Body of pancreas (tissue), 4 donors: ENCODE measurements around the gene UBE2V1.

Source experiments
- POLR2A ChIP-seq, 3 donors: fragments of 450-650 bp; IDR thresholded peaks; one replicate each; pipeline ENCODE4 v1.6.1; 2016; ENCODE audit warnings: antibody characterized with exemption in 3 of 3, mild to moderate bottlenecking in 2 of 3
- TF ChIP-seq, protein P1 (sequence below), 7 experiments: fragments of 450-650 bp in 4 of 7; fragments of 200-600 bp in 3 of 7; sonication (generic) in 3 of 7; IDR thresholded peaks; one replicate each; pipeline ENCODE4 v1.5.1; 2016 to 2019; ENCODE audit warnings: antibody characterized with exemption in 7 of 7

DNA sequence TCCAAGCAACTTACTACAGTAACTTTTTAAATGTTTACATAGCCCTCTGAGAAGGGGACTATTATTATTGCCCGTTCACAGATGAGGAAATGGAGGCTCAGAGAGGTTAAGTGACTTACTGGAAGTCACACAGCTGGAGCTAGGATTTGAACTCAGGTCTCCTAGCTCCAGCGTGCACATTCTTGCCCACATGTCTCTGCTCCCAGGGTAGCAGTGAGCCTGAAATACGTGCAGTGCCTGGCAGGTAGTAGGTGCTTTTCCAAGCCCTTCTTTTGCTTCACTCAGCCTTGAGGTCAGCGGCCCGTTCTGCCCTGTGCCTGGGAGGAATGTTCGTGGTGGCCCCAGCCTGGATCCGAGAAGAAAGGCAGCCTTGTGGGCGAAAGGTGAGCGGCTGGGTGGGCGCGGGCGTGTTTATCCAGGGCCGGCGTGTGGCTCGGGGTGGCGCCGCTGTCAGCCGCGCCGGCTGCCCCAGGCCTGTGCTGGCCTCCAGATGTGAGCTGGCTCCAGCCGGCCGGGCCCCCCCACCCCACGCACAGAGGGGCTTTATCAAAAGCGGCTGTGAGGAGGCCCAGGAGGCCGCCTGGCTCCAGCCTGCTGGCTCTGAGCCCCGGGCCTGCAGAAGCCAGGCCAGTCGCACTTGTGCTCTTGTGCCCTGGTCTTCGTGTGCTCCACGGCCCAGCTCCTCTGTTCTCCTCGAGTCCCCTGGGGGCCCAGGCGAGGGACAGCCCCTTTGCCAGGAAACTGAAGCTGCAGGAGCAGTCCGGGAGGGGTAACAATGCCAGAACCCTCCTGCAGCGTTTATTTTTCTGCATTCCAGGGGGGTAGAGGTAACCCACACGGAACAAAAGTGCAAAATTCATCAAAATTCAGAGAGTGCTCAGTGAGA lies 58.1 kb downstream of the UBE2V1 start:
- TF ChIP-seq, protein P1, sequence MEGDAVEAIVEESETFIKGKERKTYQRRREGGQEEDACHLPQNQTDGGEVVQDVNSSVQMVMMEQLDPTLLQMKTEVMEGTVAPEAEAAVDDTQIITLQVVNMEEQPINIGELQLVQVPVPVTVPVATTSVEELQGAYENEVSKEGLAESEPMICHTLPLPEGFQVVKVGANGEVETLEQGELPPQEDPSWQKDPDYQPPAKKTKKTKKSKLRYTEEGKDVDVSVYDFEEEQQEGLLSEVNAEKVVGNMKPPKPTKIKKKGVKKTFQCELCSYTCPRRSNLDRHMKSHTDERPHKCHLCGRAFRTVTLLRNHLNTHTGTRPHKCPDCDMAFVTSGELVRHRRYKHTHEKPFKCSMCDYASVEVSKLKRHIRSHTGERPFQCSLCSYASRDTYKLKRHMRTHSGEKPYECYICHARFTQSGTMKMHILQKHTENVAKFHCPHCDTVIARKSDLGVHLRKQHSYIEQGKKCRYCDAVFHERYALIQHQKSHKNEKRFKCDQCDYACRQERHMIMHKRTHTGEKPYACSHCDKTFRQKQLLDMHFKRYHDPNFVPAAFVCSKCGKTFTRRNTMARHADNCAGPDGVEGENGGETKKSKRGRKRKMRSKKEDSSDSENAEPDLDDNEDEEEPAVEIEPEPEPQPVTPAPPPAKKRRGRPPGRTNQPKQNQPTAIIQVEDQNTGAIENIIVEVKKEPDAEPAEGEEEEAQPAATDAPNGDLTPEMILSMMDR (IDR thresholded peaks at IDR 0.05): no peak
- TF ChIP-seq POLR2A (IDR thresholded peaks at IDR 0.05): no peak
